ENCODE measurements around the gene PTCSC3.

Gene PTCSC3

GRCh38 chr14:36176524-36176923, at the start of gene PTCSC3:
Gene PTCSC3 (minus strand): TSS chr14:36176722.
- DNase-seq = no peak

- DNase-seq = no peak
These were observed 49.6 kb upstream of the PTCSC3 start for GRCh38 chr14:36226164-36226563.

GRCh38 chr14:36224176-36224575, 47.7 kb upstream of the PTCSC3 start:
- no peak for DNase-seq

- no peak for DNase-seq
These were observed 47.0 kb upstream of the PTCSC3 start for GRCh38 chr14:36223558-36223957.

GRCh38 chr14:36222952-36223468, 46.5 kb upstream of the PTCSC3 start:
- DNase-seq = no peak

GRCh38 chr14:36222337-36222736, 45.8 kb upstream of the PTCSC3 start:
- DNase-seq = no peak

- no peak for DNase-seq
These were observed 44.6 kb upstream of the PTCSC3 start for GRCh38 chr14:36221112-36221511.

- no peak for DNase-seq
These were observed 41.2 kb upstream of the PTCSC3 start for GRCh38 chr14:36217732-36218131.

GRCh38 chr14:36217027-36217426, 40.5 kb upstream of the PTCSC3 start:
- no peak for DNase-seq

GRCh38 chr14:36215217-36215598, 38.7 kb upstream of the PTCSC3 start:
- no peak for DNase-seq

- DNase-seq = no peak
These were observed 38.1 kb upstream of the PTCSC3 start for GRCh38 chr14:36214476-36215216.

GRCh38 chr14:36212987-36213386, 36.5 kb upstream of the PTCSC3 start:
- no peak for DNase-seq

GRCh38 chr14:36212577-36212976, 36.1 kb upstream of the PTCSC3 start:
- no peak for DNase-seq

GRCh38 chr14:36208690-36209278, 32.3 kb upstream of the PTCSC3 start:
- no peak for DNase-seq

- DNase-seq = peak; percentile 29
These were observed 31.0 kb upstream of the PTCSC3 start for GRCh38 chr14:36207500-36207899.

- DNase-seq = no peak
These were observed 28.0 kb upstream of the PTCSC3 start for GRCh38 chr14:36204461-36205073.

GRCh38 chr14:36198378-36198777, 21.9 kb upstream of the PTCSC3 start:
- DNase-seq = no peak

- no peak for DNase-seq
These were observed 18.1 kb upstream of the PTCSC3 start for GRCh38 chr14:36194663-36195062.

GRCh38 chr14:36192530-36192929, 16.0 kb upstream of the PTCSC3 start:
- no peak for DNase-seq

GRCh38 chr14:36183402-36183801, 6.9 kb upstream of the PTCSC3 start:
- DNase-seq = no peak

- no peak for DNase-seq
These were observed 4.9 kb upstream of the PTCSC3 start for GRCh38 chr14:36181417-36181816.

GRCh38 chr14:36177489-36177888, 967 bp upstream of the PTCSC3 start:
- no peak for DNase-seq

GRCh38 chr14:36174767-36175424, 1.6 kb downstream of the PTCSC3 start:
- DNase-seq = no peak

GRCh38 chr14:36173161-36173560, 3.4 kb downstream of the PTCSC3 start:
- no peak for DNase-seq
